GM12801 (cell line): ENCODE measurements around the gene APH1B.

Experiments
- TF ChIP-seq, protein P1 (sequence below): IDR thresholded peaks from one replicate; pipeline ENCODE4 v1.5.1; 2011; ENCODE audit warnings: control low read depth; ENCODE audit not compliant: insufficient read length; ENCODE audit errors: extremely low read depth

APH1B gene

DNA sequence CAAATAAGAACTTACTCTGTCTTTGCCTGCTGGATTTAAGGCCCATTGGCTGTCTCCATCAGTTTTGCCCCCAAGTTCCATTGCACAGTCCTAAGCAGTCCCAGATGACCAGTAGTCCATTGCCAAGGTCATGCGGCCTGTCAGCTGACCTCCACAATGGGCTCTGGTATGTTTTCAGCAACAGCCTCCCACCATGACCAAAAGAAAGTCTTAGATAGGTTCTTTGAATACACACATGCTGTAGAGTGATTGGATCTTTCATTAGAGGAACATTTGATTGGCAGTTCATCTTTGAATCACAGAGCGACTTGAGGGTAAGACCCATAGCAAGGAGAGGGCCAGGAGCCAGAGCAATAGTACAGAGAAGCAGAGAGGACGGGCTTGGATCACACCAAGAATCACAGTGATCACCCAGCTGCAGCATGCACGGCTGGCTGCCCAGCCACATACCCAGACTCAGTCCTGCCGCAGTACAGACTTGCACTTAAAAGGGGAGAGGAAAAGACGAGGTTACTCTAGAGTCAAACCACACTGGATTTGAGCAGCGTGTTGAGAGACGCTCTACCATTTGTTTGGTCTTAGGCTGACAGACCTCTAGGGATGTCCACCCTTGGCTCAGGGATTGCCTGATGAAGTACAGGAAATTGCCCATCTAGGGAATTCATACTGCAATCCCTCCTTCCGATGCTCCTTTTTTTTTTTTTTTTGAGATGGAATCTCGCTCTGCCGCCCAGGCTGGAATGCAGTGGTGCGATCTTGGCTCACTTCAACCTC, 50.4 kb downstream of the APH1B start:
- TF ChIP-seq, protein P1, sequence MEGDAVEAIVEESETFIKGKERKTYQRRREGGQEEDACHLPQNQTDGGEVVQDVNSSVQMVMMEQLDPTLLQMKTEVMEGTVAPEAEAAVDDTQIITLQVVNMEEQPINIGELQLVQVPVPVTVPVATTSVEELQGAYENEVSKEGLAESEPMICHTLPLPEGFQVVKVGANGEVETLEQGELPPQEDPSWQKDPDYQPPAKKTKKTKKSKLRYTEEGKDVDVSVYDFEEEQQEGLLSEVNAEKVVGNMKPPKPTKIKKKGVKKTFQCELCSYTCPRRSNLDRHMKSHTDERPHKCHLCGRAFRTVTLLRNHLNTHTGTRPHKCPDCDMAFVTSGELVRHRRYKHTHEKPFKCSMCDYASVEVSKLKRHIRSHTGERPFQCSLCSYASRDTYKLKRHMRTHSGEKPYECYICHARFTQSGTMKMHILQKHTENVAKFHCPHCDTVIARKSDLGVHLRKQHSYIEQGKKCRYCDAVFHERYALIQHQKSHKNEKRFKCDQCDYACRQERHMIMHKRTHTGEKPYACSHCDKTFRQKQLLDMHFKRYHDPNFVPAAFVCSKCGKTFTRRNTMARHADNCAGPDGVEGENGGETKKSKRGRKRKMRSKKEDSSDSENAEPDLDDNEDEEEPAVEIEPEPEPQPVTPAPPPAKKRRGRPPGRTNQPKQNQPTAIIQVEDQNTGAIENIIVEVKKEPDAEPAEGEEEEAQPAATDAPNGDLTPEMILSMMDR: no peak

DNA sequence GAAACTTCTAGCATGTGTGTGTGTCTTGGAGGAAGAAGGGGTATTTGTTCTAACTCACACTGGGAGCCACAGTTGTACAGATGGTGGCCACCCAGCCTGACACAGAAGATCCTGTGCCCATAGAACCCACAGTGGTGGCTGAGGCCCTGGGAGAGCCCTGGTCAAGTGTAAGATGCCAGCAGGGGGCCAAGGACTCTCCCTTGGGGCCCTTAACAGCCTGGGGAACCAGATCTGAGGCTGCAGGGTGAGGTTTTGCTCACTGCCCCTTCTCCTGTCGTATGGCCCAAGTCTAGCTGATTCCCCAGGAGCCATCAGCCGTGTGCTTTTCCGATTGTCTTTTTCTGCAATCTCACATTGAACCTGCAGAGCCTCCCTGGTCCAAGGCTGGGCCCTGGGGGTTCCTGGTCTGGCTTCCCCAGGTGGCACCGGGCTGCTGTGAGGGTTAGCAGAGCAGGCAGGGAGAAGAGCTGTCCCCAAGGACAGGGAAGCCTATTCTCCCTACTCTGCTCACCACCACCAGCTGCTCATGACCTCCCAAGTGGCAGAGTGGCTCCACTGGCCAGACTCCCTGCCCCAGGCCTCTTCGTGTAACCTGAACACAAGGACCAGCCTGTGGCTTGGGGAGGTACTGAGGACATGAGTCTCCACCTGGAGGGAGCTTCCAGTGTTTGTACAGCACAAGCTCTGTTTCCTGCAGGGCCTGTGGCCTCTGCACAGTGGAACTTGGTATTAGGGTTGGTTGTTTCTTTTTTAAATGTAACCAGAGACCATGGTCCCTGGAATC, 52.4 kb downstream of the APH1B start:
- TF ChIP-seq, protein P1: no peak

DNA sequence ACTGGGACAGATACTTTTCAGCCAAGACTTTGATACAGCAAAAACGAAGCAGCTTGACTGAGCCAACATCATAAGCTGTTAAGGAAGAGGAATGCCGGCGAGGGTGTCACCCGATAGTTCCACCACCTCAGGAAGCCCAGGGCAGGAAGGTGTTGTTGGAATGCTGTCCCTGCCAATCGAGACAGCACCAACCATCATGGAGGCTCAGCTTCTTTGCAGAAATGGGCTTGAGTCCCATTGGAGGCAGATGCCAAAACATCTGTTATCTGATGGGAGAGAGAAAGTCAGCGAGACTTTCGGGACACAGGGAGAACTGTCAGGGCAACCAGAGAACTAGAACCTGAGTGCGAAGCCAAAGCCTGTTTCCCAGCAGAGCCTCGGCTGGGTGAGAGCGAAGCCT, 53.5 kb downstream of the APH1B start:
- TF ChIP-seq, protein P1: no peak

DNA sequence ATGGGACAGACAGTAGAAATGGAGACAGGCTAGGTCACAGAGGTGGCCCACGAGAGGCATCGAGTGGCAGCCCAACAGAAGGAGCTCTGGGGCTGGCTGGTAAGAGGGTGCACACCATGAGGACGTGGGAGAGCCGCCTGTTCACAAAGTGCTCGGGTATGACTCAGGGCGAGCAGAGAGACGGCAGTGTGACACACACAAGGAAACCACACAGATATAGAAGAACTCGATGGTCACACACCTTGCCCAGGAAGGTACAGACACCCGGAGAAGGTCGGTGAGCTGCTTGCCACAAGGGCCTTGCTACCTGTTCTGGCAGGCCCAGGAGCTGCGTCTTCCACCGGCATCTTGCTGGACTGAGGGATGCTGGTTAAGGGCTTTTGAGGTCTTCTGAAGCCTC, 54.1 kb downstream of the APH1B start:
- TF ChIP-seq, protein P1: no peak

DNA sequence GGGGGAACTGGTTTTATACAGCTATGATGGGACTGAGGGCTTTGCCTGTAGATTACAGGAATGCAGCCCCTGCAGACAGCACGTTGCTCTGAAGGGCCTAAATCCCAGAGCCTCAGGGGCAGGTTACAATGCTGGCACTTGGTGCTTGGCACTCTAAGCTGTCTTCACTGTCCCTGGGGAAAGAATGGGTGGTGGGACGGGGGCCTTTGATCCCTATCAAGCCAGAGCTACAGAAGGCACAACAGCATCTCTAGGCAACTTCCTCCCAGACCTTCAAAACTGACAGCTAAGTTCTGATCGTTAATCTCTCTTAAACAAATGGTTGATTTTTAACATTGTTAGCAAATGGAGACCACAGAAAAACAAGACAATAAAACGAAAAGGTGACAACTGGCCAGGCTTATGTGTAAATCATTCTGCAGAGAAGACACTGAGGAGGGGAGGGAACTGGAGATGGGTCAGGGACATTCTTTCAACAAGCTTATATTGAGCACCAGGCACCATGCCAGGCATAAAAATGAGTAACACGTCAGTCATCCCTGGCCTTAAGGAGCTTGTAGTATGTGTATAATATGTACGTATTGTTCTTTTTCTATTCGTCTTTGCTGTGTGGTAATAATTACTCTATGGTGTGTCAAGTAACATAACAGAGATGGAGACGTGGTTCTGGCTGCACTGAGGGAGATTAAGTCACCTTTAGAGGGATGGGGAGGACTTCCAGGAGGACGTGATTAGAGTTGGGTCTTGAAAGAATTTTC, 55.1 kb downstream of the APH1B start:
- TF ChIP-seq, protein P1: no peak

DNA sequence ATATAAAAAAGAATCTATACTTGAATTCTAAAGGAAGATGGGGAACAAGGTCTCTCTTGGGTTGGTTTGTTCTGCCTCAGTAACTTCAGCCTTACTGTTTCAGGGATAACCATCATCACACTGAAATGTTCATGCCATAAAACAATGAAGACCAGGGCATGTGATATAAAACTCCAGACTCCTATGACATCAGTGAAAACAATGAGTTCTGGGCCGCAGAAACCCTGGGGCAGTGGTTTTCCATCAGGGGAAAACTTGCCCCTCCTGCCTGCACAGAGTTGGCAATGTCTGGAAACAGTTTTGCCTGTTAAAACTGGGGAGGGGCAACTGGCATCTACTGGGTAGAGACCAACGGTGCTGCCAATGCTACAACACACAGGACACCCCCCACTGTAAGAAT, 57.4 kb downstream of the APH1B start:
- TF ChIP-seq, protein P1: no peak

DNA sequence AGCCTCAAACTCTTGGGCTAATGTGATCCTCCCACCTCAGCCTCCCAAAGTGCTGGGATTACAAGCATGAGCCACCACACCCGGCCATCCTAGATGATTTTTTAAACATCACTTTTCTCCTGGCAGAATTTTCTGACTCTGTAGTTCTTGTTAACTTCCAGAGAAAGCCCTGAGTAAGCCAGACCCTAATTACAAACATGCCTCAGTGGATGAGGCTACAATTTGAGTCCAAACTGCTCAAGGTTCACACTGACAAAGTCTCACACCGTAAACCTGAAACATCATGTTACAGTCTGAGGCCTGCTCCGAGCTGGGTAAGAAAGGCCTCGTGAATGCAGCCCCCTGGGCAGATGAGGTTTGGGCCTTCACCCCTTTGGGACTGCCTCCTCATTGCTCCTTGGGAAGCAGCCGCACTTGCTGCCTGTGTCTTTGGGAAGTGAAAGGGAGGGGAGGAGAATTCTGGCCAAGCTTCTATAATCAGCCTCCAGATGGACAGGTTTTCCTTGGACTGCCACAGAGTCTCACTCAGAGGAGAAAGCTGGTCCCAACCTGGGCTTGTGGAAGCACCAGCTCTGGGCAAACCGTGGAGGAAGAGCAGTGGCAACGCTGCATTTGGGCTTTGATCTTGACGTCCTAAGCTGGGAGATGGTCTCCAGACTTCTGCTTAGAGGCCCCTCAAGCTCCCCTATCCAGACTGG, 58.3 kb downstream of the APH1B start:
- TF ChIP-seq, protein P1: no peak
